Renal pelvis (tissue), 4 donors: ENCODE data around the gene LCMT1. TPM values are rescaled to one million over a fixed set of nuclear protein-coding genes. Genes with fewer than 3 reads are reported as not detected.
A peak's percentile ranks its signal among the peaks of the same experiment; 100 is the strongest.
"Not testable (repeated sequence)": the region's sequence is repeated elsewhere in the genome, so short reads cannot be mapped to it uniquely, and the experiment has no call there.

Source experiments
- DNase-seq: peaks from one replicate; pipeline ENCODE4 v3.0.0-alpha.2; 2013
- polyA plus RNA-seq, 3 donors: library from polyadenylated mRNA; unstranded; fragments of 120-200 nt; gene quantifications; one replicate each; pipeline ENCODE4 v1.2.1, GENCODE V29; 2013; ENCODE audit not compliant: insufficient read length in 3 of 3

LCMT1 gene
- polyA plus RNA-seq, 3 donors: 64.2 to 75.6 (median 69.1) TPM

DNA sequence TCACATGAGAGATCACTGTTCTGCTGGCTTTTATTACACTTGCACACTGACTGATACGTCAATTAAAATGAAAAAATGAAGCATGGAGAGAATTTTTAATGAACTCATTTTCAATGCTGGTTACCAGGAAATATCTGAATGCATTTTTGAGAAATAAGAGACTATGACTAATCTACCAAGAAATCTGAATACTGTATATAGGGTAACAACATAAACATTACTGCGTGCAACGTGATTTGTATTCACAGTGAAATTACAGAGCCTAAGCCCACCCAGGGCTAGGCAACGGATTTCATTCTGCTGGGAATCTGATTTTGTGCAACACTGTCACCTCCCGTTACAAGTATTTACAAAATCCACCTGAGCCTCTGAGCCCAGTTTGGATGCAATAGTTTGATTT lies 23.8 kb upstream of the LCMT1 start:
- DNase-seq: no peak

DNA sequence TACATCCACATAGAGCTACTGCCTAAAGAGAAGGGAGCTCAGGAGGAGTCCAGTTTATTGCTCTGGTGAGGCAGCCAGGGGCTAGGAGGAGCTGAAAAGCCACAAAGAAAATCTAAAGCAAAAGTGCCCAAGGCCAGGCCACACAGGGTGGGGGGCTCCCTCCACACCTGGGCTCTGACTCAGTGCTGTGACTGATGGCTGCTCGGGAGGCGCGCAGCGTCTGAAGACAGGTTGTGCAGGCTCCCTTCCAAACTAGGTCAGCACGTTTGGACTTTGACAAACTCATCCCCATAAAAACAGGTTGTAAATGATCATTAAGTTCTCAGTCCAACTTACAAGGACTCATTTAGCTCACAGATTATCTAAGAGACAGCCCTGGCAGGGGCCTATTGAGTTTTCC lies 22.2 kb upstream of the LCMT1 start:
- no peak for DNase-seq

DNA sequence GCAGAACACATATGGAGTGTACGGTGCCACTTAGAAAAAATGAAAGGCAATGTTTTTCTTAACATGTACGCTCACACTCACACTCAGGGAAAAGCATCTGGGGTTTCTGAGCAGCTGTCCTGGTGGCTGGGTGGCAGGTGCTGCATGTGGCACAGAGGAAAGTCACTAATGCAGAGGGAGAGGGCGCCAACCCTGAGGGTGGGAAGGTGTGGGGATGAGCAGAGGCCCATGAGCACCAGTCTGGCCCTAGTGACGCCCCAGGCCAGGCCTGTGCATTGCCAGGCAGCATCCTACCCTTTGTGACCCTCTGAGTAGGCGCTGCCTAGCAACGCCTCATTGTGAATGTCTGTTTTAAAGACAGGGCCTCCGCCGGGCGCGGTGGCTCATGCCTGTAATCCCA lies 19.1 kb upstream of the LCMT1 start:
- DNase-seq: no peak

DNA sequence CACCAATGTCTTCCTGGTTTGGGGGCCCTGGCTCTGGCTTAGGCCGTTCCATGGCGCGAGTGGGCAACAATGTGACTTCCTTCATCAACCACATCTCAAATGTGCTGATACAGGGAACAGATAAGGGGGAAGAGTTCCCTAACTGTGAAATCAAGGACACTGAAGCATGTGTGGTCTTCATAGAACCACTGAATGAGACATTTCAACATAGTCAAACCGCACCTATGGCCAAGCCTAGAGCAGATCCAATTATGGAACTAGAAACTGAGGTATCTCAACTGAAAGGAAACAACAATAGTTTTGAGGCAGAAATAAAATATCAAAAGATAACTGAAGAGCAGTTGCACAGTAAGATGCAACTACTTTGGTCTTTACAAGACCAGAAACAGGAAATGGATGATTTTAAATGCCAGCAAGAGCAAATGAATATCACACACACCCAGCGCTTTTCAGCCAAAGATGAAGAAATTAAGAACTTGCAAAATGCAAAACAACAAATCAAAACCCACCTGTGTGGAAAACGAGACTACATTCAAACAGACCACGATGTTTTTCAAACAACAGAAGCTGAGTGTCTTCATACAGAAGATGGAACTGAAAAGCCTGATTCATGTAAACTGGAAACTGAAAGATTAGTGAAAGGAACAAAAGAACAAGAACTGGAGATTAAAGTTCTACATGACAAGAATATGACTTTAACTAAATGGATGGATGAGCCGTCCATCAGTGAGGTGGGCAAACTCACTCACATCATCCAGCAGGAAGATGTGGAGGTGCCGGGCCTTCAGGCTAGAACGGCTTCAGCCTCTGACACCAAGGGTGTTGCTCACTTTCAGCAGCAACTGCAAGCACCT lies 18.1 kb upstream of the LCMT1 start:
- no peak for DNase-seq

DNA sequence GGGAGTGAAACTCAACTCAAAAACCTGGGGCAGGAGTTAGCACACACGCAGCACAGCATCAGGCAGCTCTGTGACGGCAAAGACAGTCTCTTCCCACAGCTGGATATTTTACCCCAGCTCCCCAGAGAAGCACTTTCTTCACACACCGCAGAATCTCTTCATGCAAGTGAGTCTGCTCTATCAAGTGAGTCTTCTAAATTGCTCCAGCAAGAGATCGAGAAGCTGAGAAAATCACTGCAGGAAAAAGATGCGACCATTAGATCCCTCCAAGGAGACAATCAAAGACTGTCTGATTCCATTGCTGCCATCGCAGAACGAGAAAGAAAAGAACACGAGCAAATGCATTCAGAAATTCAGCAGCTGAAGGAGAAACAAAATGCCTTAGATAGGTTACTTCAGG lies 16.9 kb upstream of the LCMT1 start:
- DNase-seq: no peak

DNA sequence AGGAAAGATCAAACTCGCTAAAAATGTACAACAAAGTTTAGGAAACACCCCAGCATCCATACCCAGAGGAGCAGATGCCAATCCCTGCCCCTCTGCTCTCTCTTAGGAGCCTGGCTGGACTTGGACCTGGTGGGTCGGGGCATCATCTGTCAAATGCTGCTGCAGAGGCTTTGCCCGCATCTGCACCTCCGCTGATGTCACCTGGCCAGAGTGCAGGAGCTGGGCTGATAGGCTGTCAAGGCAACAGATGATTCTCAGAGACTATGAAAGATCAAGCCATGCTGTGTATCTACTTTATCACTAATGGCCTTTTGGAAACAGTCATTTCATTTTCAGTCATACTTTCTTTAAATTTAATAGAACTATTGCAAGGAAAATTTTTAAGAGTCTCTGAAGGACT lies 15.9 kb upstream of the LCMT1 start:
- no peak for DNase-seq

DNA sequence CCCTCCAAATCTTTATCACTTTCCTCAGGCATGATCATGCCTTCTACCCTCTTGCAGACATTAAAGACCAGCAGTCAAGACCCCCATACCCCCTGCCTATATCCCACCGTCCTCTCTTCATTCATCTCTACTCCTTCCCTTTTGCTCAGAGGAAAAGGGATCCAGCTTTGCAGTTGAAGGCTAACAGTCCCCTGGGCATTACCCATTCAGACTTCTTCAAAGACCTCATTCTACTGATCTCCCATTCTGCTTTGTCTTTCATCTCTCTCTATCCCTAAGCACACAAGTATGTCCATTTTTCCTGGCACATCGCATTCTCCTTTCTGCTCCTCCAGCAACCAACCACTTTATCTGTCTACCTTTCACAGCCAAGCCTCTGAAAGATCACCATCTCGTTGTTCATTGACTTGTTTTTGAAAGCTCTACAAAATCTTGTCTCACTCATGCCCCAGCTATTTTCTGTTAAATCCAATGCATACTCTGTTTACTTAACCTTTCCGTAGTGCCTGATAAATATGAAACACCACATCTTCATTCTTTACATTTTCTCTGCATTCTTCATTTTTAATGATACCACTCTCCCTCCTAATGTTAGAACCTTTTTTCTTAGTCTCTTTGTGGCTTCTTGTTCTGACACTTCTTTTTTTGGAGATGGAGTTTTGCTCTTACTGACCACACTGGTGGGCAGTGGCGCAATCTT lies 14.1 kb upstream of the LCMT1 start:
- DNase-seq: no peak

DNA sequence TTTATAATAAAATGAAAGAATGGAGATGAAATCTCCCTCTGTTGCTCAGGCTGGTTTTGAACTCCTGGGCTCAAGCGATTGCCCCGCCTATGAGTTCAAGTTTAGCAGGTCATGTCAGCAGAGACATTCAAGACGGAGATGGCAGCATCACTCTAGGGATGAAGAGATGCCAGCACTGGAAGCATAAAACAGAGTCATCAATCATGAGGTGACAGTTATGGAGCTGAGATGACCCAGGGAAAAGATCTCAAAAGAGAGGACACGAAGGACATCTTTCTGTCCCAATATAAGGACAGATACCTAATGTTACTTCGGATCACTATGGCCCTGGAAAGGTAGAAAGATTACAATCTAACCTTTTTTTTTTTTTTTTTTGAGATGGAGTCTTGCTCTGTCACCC lies 11.0 kb upstream of the LCMT1 start:
- DNase-seq: no peak

DNA sequence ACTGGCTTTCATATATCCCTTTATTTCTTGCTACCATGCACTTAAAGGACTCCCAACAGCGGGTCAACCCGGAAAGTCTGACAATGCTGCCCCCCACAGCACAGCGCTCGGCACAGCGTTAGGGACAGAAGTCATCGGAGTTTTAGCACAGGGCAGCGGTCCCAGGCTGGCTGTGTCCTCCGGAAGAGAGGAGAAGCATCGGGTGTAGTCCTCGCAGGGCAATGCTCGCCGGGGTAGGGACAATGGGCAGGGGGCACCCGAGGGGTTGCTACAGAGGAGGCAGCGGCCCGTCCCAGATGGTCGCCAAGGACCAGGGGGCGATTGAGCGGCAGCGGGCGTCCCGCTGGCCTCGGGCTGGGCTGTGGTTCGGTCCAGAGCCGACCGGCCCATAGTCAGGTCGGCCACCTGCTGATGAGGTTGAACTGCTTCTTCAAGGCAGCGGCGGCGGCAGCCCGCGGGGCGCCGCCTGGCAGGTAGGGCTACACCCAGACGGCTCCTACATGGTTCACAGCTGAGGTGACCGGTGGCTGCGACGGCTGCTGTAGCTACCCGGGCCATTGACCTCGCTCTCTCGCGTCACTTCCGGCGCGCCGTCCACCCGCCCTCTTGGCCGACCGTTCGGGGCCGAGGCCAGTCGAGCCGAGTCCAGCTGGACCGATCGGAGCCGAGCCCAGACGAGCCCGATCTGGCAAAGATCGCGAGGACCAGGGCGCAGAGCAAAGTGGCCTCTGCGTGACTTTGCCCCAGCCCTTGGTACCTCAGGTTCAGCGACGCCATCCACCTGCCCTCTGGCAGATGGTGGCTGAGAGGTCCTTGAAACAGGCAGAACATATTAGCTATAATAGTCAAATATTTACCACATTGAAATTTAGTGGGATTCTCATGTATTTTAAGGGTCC lies 4.7 kb upstream of the LCMT1 start:
- peak; percentile 92 for DNase-seq

DNA sequence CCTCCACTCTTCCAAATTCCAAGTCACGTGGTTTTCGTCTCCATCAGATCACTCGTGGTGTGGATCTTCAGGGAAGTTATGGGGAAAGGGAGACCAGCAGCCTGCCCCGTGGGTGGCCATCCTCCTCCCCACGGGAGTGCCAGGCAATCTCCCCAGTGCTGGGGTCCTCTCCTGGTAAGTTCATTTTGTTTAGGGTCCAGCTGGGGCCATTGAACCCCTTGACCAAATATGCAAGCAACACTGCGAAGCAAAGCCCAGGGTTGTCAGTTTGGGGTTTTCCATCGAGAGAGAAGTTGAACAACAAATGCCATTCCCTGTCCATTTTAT lies 4.1 kb upstream of the LCMT1 start:
- DNase-seq: no peak

DNA sequence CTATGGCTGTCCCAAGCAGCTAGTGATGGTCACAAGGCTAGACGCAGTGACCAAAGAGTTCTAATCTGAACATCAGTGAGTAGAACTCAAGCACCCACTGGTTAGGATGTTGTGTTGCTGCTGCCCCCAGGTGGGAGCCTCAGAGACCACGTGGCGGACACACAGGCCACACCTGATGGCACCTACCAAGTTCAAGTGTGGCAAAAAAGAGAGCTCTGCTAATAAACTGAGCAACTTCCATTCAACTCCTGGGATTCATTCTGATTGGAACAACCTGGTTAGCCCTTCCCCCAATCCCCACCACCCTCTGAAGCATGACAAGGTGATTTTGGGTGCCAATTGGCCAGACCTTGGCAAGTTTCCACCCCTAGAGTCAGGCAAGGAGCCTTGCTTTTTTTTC lies 3.5 kb upstream of the LCMT1 start:
- DNase-seq: no peak

DNA sequence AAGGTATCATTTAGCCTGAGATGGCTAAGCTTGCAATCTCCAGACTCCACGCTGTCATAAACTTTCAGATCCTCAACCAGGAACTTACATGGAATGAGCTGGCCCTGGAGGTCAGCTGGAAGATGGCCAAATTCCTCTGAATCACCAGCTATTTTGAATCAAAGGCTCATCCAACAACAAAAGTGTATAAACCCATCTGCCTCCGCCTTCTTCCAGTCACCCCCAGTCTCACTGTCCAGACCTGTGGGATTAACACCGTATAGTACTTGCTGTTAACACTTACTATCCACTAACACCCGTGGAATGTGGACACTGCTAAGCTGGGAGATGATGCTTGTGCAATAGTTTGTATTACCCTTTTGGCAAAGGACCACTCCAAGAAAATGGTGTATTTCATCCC lies 1.9 kb upstream of the LCMT1 start:
- no peak for DNase-seq

DNA sequence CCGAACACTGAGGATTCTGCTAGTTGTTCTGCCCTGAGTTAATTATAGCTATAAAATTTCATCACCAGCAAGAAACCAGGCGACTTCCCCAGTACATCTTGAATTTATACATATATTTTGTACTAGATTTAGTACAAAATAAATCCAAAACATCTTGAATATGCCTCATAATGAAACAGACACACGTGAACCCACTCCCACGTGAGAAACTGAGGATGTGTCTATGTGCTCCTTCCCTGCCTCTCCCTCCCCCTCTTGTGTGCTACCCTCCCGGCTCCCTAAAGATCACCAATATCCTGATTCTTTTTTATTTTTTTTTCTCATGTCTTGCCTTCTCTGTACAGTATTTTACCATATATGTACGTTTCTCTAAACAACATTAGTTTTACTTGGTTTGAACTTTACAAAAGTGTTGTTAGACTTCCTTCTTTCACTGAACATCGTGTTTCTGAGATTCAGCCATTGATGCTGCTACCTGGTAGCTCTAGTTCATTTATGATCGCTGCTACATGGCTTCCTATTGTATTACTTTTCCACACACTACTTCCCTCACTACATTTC lies 1.1 kb upstream of the LCMT1 start:
- no peak for DNase-seq

DNA sequence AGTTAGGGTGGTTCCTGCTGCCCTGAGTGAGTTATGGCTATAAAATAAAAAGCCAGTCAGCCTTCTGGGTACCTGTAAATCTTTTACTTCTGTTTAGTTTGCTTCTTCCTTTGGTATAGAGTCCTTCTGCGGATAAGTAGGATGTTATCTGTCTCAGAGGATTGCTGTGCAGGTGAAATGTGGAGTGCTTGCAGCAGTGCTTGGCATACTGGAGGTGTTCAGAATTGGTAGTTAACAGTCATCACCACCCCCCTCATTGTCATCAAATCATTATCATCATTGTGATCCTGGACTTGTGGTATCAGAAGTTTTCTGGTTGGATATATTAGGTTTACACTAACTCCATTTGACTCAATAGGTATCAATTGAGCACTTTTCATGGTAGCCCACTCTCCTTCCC lies 2.6 kb downstream of the LCMT1 start:
- DNase-seq: no peak

DNA sequence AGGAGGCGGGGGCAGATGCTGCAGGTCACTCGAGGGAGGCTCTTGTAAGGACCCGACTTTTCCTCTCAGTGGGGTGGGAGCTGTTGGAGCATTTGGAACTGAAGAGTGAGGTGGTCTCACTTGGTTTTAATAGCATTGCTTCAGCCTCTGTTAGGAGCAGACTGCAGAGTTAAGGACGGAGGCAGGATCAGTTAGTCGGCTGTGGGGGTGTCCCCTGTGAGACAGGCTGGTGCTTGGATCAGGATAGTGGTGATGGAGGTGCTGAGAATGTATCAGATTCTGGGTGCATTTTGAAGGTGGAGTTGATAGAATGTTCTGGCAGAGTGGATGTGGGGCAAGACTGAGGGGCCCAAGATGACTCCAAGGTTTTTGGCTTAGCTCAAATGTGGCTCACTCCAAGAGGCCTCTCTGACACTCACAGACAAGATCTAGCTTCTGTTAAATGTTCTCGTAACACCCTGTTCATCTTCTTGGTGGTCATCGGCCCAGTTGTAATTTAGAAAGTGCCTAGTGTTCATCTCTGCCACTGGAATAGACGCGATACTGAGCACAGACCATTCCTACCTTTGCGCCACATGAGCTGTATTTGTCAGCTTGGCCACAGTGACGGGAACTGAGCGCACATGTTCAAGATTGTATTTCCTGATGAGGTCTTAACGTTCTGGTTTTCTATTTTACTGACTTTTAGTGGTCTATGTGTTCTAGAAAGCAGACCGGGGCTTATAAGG lies 7.5 kb downstream of the LCMT1 start:
- no peak for DNase-seq

DNA sequence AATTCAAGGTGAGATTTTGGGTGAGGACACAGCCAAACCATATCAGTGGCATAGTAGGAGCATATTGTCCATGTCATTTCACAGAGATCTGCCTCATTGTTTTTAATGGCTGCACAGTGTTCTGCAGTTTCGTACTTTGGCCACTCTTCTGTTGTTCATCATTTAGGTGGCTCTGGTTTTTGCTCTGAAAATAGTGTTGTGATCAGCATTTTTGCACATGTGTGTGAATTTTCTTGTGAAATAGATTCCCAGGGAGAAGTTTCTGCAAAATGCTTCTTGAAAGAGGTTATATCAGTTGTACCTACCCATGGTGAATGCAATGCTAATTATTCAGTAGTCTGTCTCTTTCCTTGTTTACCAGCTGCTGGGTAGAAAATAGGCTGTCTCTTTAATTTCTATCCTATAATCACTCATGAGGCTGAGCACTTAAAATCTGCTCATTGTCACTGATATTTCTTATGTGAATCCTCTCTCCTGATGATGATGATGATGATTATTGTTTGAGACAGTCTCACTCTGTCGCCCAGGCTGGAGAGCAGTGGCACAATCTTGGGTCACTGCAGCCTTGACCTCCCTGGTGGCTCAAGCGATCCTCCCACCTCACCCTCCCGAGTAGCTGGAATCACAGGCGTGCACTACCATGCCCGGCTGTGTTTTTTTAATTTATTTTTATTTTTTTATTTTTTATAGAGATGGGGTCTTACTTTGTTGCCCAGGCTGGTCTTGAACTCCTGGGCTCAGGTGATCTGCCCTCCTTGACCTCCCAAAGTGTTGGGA lies 10.5 kb downstream of the LCMT1 start:
- no peak for DNase-seq

DNA sequence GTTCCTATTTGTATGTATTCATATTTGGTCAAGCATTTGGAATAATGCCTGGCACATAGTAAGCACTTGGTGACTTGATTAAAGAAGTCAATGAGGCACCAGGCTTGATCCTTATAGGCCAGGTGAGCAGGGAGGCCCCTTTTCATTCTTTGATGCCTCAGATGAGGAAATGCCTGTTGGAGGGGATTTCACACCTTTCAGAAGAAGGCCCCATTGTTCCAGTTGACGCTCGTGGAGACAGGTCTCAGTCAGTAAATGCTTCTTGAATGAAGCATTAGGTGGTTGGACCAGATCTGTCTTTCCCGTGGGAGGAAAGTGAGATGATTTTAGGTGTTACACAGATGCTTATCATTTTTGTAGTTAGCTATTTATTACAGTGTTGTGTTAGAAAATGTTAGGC lies 13.0 kb downstream of the LCMT1 start:
- no peak for DNase-seq

DNA sequence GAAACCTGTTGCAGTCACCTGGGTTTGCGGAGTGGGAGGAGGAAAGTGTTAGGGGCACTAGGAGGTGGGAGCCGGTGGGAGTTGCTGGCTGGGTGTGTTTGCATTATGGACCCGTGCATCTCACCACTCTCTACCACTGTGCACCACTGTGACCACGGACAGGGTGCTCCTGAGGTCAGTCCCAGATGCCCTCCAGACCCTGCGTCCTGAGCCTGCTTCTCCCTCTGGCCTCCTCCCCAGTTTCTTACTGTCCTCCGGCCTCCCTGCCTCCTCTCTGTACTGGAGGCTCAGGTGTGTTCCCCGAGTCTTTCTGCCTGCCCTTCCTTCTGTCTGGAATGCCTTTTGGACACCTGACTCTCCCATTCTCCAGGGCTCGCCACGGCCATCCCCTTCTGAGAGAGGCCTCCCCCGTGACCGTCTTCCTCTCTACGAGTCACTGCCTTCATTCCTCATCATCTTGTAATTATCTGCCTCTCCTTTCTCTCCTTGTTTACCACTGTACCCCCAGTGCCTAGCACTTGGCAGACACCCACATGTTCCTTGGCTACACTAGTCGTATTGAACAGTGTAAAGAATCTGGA lies 14.6 kb downstream of the LCMT1 start:
- DNase-seq: not testable (repeated sequence)

DNA sequence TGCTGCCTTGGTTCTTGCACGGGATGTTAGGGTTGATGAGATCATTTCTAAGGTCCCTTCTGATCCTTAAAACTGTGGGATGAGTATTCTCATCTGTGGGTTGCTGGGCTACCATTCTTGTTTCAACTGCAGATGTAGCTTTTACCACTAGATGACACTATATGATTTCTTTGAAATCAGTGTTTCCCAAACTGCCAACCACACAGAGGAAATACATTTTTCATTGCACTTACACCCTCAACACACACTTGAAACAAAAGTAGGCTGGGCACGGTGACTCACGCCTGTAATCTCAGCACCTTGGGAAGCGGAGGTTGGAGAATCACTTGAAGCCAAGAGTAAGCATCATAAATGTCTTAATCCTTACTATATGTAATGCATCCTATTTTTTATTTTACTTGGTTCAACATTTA lies 15.3 kb downstream of the LCMT1 start:
- DNase-seq: no peak

DNA sequence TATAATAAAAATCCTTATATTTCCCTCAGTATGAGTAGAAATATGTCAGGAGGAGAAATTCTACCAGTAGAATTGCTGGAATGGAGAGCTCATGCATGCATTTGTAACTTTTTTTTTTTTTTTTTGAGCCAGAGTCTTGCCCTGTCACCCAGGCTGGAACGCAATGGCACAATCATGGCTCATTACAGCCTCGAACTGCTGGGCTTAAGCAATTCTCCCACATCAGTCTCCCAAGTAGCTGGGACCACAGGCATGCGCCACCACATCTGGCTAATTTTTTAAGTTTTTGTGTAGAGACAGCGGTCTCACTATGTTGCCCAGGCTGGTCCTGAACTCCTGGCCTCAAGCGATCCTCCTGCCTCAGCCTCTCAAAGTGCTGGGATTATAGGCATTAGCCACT lies 21.2 kb downstream of the LCMT1 start:
- DNase-seq: not testable (repeated sequence)
